ENCODE measurements around the gene OPRL1. TPM values are rescaled to one million over a fixed set of nuclear protein-coding genes. Genes with fewer than 3 reads are reported as not detected.

Gene OPRL1
- total RNA-seq, 4 donors from 2014 or later, result 0.15 to 0.88 (median 0.28) TPM

DNA sequence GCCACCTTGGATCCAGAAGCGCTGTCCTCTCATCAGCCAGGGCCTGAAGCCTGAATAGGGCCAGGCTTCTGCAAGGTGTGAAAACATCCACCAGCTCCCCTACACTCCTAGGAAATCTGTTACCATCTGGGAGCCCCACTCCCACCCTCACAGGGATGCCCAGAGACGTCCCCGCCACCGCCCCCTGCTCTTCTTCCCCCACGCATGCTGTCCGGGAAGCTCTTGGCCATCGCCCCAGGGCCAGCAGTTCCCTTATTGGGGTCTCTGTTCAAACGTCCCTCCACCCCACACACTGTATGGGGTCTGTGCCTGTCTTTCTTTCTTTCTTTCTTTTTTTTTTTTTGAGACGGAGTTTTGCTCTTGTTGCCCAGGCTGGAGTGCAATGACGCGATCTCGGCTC, 4.3 kb upstream of the OPRL1 start:
- TF ChIP-seq, protein P1, sequence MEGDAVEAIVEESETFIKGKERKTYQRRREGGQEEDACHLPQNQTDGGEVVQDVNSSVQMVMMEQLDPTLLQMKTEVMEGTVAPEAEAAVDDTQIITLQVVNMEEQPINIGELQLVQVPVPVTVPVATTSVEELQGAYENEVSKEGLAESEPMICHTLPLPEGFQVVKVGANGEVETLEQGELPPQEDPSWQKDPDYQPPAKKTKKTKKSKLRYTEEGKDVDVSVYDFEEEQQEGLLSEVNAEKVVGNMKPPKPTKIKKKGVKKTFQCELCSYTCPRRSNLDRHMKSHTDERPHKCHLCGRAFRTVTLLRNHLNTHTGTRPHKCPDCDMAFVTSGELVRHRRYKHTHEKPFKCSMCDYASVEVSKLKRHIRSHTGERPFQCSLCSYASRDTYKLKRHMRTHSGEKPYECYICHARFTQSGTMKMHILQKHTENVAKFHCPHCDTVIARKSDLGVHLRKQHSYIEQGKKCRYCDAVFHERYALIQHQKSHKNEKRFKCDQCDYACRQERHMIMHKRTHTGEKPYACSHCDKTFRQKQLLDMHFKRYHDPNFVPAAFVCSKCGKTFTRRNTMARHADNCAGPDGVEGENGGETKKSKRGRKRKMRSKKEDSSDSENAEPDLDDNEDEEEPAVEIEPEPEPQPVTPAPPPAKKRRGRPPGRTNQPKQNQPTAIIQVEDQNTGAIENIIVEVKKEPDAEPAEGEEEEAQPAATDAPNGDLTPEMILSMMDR (IDR thresholded peaks at IDR 0.05), result no peak
- TF ChIP-seq POLR2A (IDR thresholded peaks at IDR 0.05), result no peak
- WGBS, 2 donors, result 90 to 92% methylated on average over 12 of the region's 12 CpGs
- no peak overlapping the region for H3K4me3 ChIP-seq (ENCODE audit: low read depth, poor library complexity, severe bottlenecking)
- intact Hi-C loops (cut with DNase I; ENCODE audit: low total_unique reads), result no loop called here
- no peak for DNase-seq (ENCODE audit: low spot score in 2 of 2)

DNA sequence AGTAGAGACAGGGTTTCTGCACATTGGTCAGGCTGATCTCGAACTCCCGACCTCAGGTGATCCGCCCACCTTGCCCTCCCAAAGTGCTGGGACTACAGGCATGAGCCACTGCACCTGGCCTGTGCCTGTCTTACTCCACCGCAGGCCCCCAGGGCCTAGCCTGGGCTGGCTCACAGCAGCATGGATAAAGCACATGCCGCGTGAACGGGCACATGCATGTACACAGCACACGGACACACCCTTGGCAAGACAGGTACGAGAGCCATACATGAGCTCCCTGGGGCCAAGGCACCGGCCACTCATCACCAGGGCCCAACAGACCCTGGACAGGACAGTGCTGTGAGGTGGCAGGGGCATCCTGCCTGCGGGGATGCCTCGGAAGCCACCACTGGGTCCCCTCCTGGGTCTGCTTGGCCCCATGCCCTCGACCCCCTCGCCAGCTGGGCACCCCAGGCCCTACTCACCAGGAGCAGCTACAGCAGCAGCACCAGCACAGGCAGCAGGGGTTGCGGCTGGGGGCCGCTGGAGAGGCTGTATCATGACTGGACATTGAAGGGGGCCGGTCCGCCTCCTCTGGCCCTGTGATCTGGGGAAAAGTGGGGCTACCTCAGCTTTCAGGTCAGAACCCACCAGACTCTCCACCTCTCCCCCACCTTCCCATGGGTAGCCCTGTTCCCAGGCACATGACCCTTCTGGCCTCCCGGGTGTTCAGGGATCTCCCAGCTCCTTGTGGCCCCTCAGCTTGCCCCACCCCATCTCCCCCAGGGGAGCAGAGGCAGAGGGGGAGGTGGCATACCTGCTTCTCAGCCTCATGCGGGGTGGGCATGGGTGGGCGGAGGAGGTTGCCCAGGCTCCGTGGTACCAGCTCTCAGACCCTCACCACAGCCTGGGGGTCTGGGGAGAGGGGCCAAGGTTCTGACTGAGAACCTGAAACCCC, 3.6 kb upstream of the OPRL1 start:
- 70 to 73% methylated on average over 15 to 16 of the region's 22 CpGs for WGBS, 2 donors
- H3K4me3 ChIP-seq (ENCODE audit: low read depth, poor library complexity, severe bottlenecking), result no peak overlapping the region
- no peak for DNase-seq (ENCODE audit: low spot score in 2 of 2)
- TF ChIP-seq, protein P1 (IDR thresholded peaks at IDR 0.05), result no peak
- TF ChIP-seq POLR2A (IDR thresholded peaks at IDR 0.05), result no peak
- intact Hi-C loops (cut with DNase I; ENCODE audit: low total_unique reads), result no loop called here

DNA sequence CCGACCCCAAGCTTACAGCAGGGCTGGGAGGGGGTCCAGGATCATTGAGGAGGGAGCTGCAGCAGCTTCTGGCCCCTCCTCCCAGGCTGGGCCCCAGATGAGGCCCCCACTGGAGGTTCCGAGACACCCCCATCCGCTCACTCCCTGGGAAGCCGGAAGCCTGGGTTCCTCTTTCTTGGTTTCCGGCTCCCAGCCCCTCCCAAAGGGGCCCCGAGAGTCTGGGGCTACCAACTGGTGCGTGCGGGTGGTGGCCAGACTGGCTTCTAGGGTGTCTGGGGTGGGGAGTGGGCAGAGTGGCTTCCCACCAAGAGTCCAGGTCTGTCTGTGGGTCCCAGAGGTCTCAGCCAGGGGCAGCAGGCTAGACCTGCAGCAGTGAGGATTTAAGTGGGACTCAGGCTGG, 2.8 kb upstream of the OPRL1 start:
- TF ChIP-seq, protein P1 (IDR thresholded peaks at IDR 0.05), result no peak
- no peak for TF ChIP-seq POLR2A (IDR thresholded peaks at IDR 0.05)
- 83 to 95% methylated on average over 3 to 8 of the region's 8 CpGs for WGBS, 2 donors
- DNase-seq (ENCODE audit: low spot score in 2 of 2), result no peak

DNA sequence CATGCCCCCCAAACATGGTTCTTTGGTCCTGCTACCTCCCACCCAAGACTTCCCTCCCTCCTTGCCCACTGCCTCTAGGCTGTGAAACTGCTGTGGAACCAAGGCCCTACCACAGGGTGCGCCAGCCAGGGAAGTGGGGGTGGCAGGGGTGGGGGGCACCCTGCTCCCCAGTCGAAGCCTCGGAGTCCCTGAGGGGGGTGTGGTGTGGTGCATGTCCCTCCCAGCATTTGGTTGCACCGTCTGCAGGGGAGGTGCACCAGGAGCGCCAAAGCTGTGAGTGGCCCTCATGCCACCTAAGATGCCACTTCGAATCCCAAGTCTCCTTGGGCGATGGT, 2.4 kb upstream of the OPRL1 start:
- no peak overlapping the region for H3K4me3 ChIP-seq (ENCODE audit: low read depth, poor library complexity, severe bottlenecking)
- intact Hi-C loops (cut with DNase I; ENCODE audit: low total_unique reads), result no loop called here
- TF ChIP-seq, protein P1 (IDR thresholded peaks at IDR 0.05), result no peak
- no peak for TF ChIP-seq POLR2A (IDR thresholded peaks at IDR 0.05)
- DNase-seq (ENCODE audit: low spot score in 2 of 2), result no peak
- WGBS, 2 donors, result 52 to 67% methylated on average over 5 to 7 of the region's 7 CpGs

More for the DNA sequence above, 2.8 kb upstream of the OPRL1 start:
- intact Hi-C loops (cut with DNase I; ENCODE audit: low total_unique reads), result no loop called here
- no peak overlapping the region for H3K4me3 ChIP-seq (ENCODE audit: low read depth, poor library complexity, severe bottlenecking)

DNA sequence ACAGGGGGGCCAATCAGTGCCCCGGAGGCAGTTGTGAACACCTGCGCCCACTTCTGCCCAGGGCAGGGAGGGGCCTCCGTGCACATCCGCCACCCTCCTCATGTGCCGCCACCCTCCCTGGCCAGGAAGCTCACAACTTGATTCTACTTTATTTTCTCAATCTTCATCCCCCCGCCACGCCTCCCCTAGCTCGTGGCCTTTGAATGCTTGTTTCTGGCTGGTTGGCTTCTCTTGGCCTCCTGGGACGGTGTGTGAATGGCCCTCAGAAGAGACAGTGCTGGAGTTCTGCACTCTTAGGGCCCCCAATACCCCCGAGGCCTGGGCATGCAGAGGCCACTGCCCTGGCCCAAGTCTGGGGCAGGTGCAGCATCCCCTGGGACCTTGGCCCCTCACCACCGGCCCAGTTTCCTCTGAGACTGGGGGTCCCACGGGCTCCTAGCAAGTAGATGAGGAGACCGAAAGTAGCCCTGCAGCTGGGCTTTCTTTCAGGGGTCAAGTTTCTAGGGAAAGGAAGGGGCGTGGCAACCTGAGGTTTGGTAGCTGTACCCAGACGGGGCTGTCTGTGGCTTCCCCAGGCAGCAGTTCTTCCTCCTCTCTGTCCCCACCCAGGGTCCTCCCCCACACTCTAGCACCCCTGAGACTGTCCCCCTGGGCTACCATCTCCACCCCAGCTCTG, 1.9 kb upstream of the OPRL1 start:
- intact Hi-C loops (cut with DNase I; ENCODE audit: low total_unique reads), result no loop called here

More for the DNA sequence above, 1.9 kb upstream of the OPRL1 start:
- TF ChIP-seq POLR2A (IDR thresholded peaks at IDR 0.05), result no peak
- TF ChIP-seq, protein P1 (IDR thresholded peaks at IDR 0.05), result no peak
- DNase-seq (ENCODE audit: low spot score in 2 of 2), result no peak
- 35 to 46% methylated on average over 15 of the region's 15 CpGs for WGBS, 2 donors
- H3K4me3 ChIP-seq (ENCODE audit: low read depth, poor library complexity, severe bottlenecking), result no peak overlapping the region

Measured in lower leg skin (tissue), 4 donors.